Neural cell (in vitro differentiated cells): Measurements from ENCODE around the gene COLGALT1. TPM values are rescaled to one million over a fixed set of nuclear protein-coding genes. Genes with fewer than 3 reads are reported as not detected.

Experiments
- H2AFZ ChIP-seq: fragments of 200-600, 300-800 bp; sonication (generic), shearing (Covaris generic); 2 replicates; pipeline ENCODE4 v1.6.0; 2014; ENCODE audit warnings: low read depth, mild to moderate bottlenecking, antibody characterized with exemption, low read length, moderate library complexity
- H3F3A ChIP-seq: fragments of 200-600 bp; shearing (Covaris generic); 2 replicates; pipeline ENCODE4 v1.6.1; 2016; ENCODE audit warnings: mild to moderate bottlenecking, moderate library complexity, mixed read lengths, antibody characterized with exemption, low read length; ENCODE audit not compliant: insufficient read depth, poor library complexity, severe bottlenecking
- H3K27ac ChIP-seq: fragments of 200-600, 300-800 bp; sonication (generic), shearing (Covaris generic); 2 replicates; pipeline ENCODE4 v1.5.1; 2014; ENCODE audit warnings: mild to moderate bottlenecking, low read length, moderate library complexity
- H3K27me3 ChIP-seq: fragments of 300-800, 200-600 bp; sonication (generic), shearing (Covaris generic); 2 replicates; pipeline ENCODE4 v1.6.0; 2014; ENCODE audit warnings: mild to moderate bottlenecking, low read depth, low read length, moderate library complexity; ENCODE audit not compliant: insufficient read depth
- H3K36me3 ChIP-seq: fragments of 300-800, 200-600 bp; sonication (generic), shearing (Covaris generic); 2 replicates; pipeline ENCODE4 v1.5.1; 2014; ENCODE audit warnings: mild to moderate bottlenecking, antibody characterized with exemption, low read length, moderate library complexity; ENCODE audit not compliant: insufficient read depth
- H3K4me2 ChIP-seq: fragments of 300-800, 200-600 bp; sonication (generic), shearing (Covaris generic); 2 replicates; pipeline ENCODE4 v1.6.0; 2014; ENCODE audit warnings: mild to moderate bottlenecking, low read length
- H3K4me3 ChIP-seq: fragments of 300-800, 200-600 bp; sonication (generic), shearing (Covaris generic); 2 replicates; pipeline ENCODE4 v1.5.1; 2014; ENCODE audit warnings: mild to moderate bottlenecking, low read length, moderate library complexity
- H3K79me2 ChIP-seq: fragments of 200-600 bp; shearing (Covaris generic); replicated peaks from 2 replicates; pipeline ENCODE4 v1.6.0; 2014; ENCODE audit warnings: mild to moderate bottlenecking, low read length, moderate library complexity; ENCODE audit not compliant: insufficient read depth
- H3K9ac ChIP-seq: fragments of 300-800, 200-600 bp; sonication (generic), shearing (Covaris generic); 2 replicates; pipeline ENCODE4 v1.6.1; 2016; ENCODE audit warnings: mild to moderate bottlenecking, low read length, mixed read lengths
- H3K9me2 ChIP-seq: fragments of 200-600 bp; shearing (Covaris generic); 2 replicates; pipeline ENCODE4 v1.6.1; 2016; ENCODE audit warnings: mild to moderate bottlenecking, low read length, mixed read lengths; ENCODE audit not compliant: insufficient read depth
- H3K9me3 ChIP-seq: fragments of 200-600, 300-800 bp; sonication (generic), shearing (Covaris generic); 2 replicates; pipeline ENCODE4 v1.6.1; 2016; ENCODE audit warnings: mild to moderate bottlenecking, mixed run types, low read length, moderate library complexity, mixed read lengths
- H4K20me1 ChIP-seq: fragments of 200-600 bp; shearing (Covaris generic); 2 replicates; pipeline ENCODE4 v1.6.1; 2016; ENCODE audit warnings: mild to moderate bottlenecking, mixed run types; ENCODE audit not compliant: insufficient read depth
- EP300 ChIP-seq: fragments of 450-650 bp; conservative IDR thresholded peaks from 2 replicates; pipeline ENCODE4 v1.6.1; 2014; ENCODE audit warnings: antibody characterized with exemption, mild to moderate bottlenecking, moderate library complexity; ENCODE audit not compliant: poor library complexity, severe bottlenecking
- EZH2 ChIP-seq: fragments of 200-600, 300-800 bp; shearing (Covaris generic), sonication (generic); IDR thresholded peaks from 2 replicates; pipeline ENCODE4 v1.6.1; 2014; ENCODE audit warnings: antibody characterized with exemption, low read length, borderline replicate concordance, mild to moderate bottlenecking; ENCODE audit not compliant: insufficient read depth, poor library complexity, severe bottlenecking
- MXI1 ChIP-seq: fragments of 450-650 bp; conservative IDR thresholded peaks from 2 replicates; pipeline ENCODE4 v1.6.1; 2014; ENCODE audit warnings: antibody characterized with exemption, mild to moderate bottlenecking; ENCODE audit not compliant: poor library complexity, severe bottlenecking
- POLR2AphosphoS5 ChIP-seq: IDR thresholded peaks from 2 replicates; pipeline ENCODE4 v1.6.1; 2012
- RAD21 ChIP-seq: fragments of 450-650 bp; conservative IDR thresholded peaks from 2 replicates; pipeline ENCODE4 v1.6.1; 2014; ENCODE audit warnings: antibody characterized with exemption, mild to moderate bottlenecking, moderate library complexity
- SMC3 ChIP-seq: fragments of 450-650 bp; conservative IDR thresholded peaks from 2 replicates; pipeline ENCODE4 v1.6.1; 2014; ENCODE audit warnings: antibody characterized with exemption, mild to moderate bottlenecking, moderate library complexity; ENCODE audit not compliant: poor library complexity
- TAF1 ChIP-seq: IDR thresholded peaks from 2 replicates; pipeline ENCODE4 v1.6.1; 2012; ENCODE audit warnings: low read depth
- polyA plus RNA-seq: library from polyadenylated mRNA; depleted of rRNA; stranded (reverse); fragments of >200 nt; gene quantifications from 2 replicates; pipeline ENCODE4 v1.2.3, GENCODE V29; 2014
- TF ChIP-seq, protein P1 (sequence below): fragments of 450-650 bp; IDR thresholded peaks from 2 replicates; pipeline ENCODE4 v1.5.1; 2014; ENCODE audit warnings: antibody characterized with exemption, mild to moderate bottlenecking, moderate library complexity; ENCODE audit not compliant: poor library complexity, severe bottlenecking
- TF ChIP-seq, protein P2 (sequence below): IDR thresholded peaks from 2 replicates; pipeline ENCODE4 v1.6.1; 2012; ENCODE audit warnings: borderline replicate concordance

COLGALT1 gene
- polyA plus RNA-seq, 1 donor from 2014 or later: 18.8 TPM

DNA sequence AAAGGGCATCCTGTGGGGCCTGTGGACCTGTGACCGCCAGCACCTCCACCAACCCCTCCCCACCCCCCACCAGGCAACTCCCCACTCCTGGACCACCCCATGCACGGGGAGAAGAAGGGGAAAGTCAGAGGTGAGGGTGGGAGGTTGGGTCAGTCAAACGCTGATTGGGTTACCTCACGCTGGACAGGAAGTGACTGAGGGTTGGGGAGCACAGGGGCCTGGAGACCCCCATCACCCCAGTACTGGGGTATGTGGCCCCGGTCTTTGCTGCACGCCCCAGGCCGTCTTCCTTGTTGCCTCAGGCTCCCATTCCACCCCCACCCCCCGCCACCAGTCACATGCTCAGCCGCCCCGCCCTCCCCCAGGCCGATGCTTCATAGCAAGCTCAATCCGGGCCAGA is 59.0 kb downstream of the COLGALT1 start:
- H3F3A ChIP-seq: no peaks in the 10 kb centered on the region
- no peak overlapping the region for H2AFZ ChIP-seq
- TF ChIP-seq TAF1 (no peak), POLR2AphosphoS5 (no peak), SMC3 (no peak), EZH2 (no peak), EP300 (no peak), RAD21 (no peak), MXI1 (no peak)
- TF ChIP-seq, protein P1, sequence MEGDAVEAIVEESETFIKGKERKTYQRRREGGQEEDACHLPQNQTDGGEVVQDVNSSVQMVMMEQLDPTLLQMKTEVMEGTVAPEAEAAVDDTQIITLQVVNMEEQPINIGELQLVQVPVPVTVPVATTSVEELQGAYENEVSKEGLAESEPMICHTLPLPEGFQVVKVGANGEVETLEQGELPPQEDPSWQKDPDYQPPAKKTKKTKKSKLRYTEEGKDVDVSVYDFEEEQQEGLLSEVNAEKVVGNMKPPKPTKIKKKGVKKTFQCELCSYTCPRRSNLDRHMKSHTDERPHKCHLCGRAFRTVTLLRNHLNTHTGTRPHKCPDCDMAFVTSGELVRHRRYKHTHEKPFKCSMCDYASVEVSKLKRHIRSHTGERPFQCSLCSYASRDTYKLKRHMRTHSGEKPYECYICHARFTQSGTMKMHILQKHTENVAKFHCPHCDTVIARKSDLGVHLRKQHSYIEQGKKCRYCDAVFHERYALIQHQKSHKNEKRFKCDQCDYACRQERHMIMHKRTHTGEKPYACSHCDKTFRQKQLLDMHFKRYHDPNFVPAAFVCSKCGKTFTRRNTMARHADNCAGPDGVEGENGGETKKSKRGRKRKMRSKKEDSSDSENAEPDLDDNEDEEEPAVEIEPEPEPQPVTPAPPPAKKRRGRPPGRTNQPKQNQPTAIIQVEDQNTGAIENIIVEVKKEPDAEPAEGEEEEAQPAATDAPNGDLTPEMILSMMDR: no peak
- TF ChIP-seq, protein P2, sequence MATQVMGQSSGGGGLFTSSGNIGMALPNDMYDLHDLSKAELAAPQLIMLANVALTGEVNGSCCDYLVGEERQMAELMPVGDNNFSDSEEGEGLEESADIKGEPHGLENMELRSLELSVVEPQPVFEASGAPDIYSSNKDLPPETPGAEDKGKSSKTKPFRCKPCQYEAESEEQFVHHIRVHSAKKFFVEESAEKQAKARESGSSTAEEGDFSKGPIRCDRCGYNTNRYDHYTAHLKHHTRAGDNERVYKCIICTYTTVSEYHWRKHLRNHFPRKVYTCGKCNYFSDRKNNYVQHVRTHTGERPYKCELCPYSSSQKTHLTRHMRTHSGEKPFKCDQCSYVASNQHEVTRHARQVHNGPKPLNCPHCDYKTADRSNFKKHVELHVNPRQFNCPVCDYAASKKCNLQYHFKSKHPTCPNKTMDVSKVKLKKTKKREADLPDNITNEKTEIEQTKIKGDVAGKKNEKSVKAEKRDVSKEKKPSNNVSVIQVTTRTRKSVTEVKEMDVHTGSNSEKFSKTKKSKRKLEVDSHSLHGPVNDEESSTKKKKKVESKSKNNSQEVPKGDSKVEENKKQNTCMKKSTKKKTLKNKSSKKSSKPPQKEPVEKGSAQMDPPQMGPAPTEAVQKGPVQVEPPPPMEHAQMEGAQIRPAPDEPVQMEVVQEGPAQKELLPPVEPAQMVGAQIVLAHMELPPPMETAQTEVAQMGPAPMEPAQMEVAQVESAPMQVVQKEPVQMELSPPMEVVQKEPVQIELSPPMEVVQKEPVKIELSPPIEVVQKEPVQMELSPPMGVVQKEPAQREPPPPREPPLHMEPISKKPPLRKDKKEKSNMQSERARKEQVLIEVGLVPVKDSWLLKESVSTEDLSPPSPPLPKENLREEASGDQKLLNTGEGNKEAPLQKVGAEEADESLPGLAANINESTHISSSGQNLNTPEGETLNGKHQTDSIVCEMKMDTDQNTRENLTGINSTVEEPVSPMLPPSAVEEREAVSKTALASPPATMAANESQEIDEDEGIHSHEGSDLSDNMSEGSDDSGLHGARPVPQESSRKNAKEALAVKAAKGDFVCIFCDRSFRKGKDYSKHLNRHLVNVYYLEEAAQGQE: no peak

DNA sequence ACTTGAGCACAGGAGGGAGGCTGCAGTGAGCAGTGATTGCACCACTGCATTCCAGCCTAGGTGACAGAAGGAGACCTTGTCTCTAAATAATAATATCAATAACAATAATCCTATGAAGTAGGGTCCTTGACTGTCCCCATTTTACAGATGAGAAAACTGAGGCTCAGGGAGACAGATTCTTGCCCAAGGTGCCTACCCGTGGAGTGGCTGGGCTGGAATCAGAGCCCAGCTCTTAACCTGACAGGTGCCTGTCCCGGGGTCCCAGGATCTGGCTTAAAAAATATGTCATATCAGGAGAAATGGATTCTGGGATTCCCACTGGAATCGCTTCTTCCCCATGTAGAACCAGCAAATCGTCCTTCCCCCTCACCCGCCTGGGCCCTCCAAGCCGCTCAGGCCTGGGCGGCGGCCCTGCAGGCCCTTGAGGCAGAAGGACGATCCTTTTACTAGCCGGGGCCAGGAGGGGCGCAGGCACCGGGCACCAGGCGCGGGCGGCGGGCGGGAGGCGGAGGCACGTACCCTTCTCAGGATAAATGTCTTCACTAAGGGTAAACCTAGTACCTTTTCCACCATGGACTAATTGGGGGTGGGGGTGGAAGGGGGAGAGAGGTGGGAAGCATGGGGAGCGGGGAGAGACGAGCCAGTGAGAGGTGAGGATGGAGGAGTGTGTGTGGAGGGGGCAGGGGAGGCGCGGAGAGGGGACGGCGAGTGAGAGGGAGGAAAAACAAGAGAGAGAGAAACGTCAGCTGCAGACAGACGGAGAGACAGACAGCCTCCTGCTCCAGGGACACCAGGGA is 60.6 kb downstream of the COLGALT1 start:
- TF ChIP-seq POLR2AphosphoS5 (no peak), TAF1 (no peak), RAD21 (no peak), SMC3 (no peak), EZH2 (no peak), MXI1 (no peak), EP300 (no peak)
- TF ChIP-seq, protein P1: no peak
- TF ChIP-seq, protein P2: no peak
- no peaks in the 10 kb centered on the region for H3K9me2 ChIP-seq
- H3K36me3 ChIP-seq: no peaks in the 10 kb centered on the region
- no peak overlapping the region for H3K27ac ChIP-seq
- no peaks in the 10 kb centered on the region for H3F3A ChIP-seq
- H3K79me2 ChIP-seq: no peaks in the 10 kb centered on the region
- H3K27me3 ChIP-seq: no peaks in the 10 kb centered on the region
- H3K9ac ChIP-seq: no peak overlapping the region
- H3K9me3 ChIP-seq: no peaks in the 10 kb centered on the region
- H2AFZ ChIP-seq: no peak overlapping the region
- no peaks in the 10 kb centered on the region for H4K20me1 ChIP-seq
- H3K4me2 ChIP-seq: no peak overlapping the region
- H3K4me3 ChIP-seq: no peak overlapping the region

More for the DNA sequence above, 59.0 kb downstream of the COLGALT1 start:
- H3K27me3 ChIP-seq: no peaks in the 10 kb centered on the region
- no peaks in the 10 kb centered on the region for H3K9me3 ChIP-seq
- H4K20me1 ChIP-seq: no peaks in the 10 kb centered on the region
- H3K36me3 ChIP-seq: no peaks in the 10 kb centered on the region
- H3K4me2 ChIP-seq: no peak overlapping the region
- H3K27ac ChIP-seq: no peak overlapping the region
- H3K9me2 ChIP-seq: no peaks in the 10 kb centered on the region
- no peak overlapping the region for H3K9ac ChIP-seq
- H3K79me2 ChIP-seq: no peaks in the 10 kb centered on the region
- H3K4me3 ChIP-seq: no peak overlapping the region
